Prostate gland (tissue), 2 donors: ENCODE measurements around the gene OR1N2.

Source experiments
- POLR2A ChIP-seq: fragments of 450-650 bp; IDR thresholded peaks from one replicate; pipeline ENCODE4 v1.6.1; 2016; ENCODE audit warnings: antibody characterized with exemption, mild to moderate bottlenecking
- TF ChIP-seq, protein P1 (sequence below), 4 experiments: fragments of 200-600 bp in 2 of 4; fragments of 450-650 bp in 2 of 4; sonication (generic) in 2 of 4; IDR thresholded peaks; 1 replicate in 3 of 4; 2 replicates in 1 of 4; pipeline ENCODE4 v1.5.1; 2016 to 2019; ENCODE audit warnings: antibody characterized with exemption in 4 of 4, mild to moderate bottlenecking in 2 of 4, moderate library complexity in 2 of 4

DNA sequence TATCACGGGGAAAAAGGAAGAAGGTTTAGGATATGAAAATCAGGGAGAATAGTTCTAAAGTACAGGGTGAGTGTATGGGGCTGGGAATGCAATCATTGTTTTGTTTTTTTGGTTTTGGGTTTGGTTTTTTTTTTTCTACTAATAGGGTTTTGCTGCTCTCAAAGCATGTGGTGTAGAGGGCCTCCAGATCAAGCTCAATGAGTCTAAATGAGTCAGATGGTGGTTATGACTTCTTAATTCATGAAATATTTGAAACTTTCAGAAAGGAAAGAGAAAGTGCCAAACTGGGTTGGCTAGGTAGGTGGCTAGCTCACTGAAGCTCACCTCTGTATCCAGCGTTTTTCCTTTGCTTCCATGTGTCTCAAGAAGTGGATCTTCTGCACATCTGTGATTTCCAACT lies 19.5 kb downstream of the OR1N2 start:
- TF ChIP-seq, protein P1, sequence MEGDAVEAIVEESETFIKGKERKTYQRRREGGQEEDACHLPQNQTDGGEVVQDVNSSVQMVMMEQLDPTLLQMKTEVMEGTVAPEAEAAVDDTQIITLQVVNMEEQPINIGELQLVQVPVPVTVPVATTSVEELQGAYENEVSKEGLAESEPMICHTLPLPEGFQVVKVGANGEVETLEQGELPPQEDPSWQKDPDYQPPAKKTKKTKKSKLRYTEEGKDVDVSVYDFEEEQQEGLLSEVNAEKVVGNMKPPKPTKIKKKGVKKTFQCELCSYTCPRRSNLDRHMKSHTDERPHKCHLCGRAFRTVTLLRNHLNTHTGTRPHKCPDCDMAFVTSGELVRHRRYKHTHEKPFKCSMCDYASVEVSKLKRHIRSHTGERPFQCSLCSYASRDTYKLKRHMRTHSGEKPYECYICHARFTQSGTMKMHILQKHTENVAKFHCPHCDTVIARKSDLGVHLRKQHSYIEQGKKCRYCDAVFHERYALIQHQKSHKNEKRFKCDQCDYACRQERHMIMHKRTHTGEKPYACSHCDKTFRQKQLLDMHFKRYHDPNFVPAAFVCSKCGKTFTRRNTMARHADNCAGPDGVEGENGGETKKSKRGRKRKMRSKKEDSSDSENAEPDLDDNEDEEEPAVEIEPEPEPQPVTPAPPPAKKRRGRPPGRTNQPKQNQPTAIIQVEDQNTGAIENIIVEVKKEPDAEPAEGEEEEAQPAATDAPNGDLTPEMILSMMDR (IDR thresholded peaks at IDR 0.05): no peak
- TF ChIP-seq POLR2A: no peak
